B cell (primary cell): ENCODE measurements around the gene MAB21L2.

Experiments used
- CTCF ChIP-seq: fragments of 200-600 bp; IDR thresholded peaks from one replicate; pipeline ENCODE4 v1.8.0; 2022; ENCODE audit warnings: antibody characterized with exemption, mild to moderate bottlenecking
- EZH2 ChIP-seq: IDR thresholded peaks from 2 replicates; pipeline ENCODE4 v1.6.1; 2012; ENCODE audit warnings: borderline replicate concordance, low read depth, mild to moderate bottlenecking, moderate library complexity, low read length; ENCODE audit not compliant: insufficient read depth, poor library complexity, severe bottlenecking

GRCh38 chr4:150533673-150534072, 48.3 kb upstream of the MAB21L2 start:
- no peak for TF ChIP-seq CTCF
- TF ChIP-seq EZH2, result no peak
